K562 (cell line): ENCODE results near the gene TIMM22. TPM values are rescaled to one million over a fixed set of nuclear protein-coding genes. Genes with fewer than 3 reads are reported as not detected.
A peak's percentile ranks its signal among the peaks of the same experiment; 100 is the strongest.
"Not testable (repeated sequence)": the region's sequence is repeated elsewhere in the genome, so short reads cannot be mapped to it uniquely, and the experiment has no call there.

Experiments
- ATAC-seq: fragments of 200-7000 bp; cut with Tn5 transposase; 3 replicates; pipeline ENCODE4 v1.9.1; 2020; ENCODE audit warnings: moderate library complexity
- BruUV-seq: library from RNA; stranded (reverse); fragments of 400-500 nt; replicated peaks from 2 replicates; lab custom pipeline; 2021; lab: Mats Ljungman, UMichigan
- CTCF ChIA-PET: fragments of 300-600 bp; formaldehyde crosslinking; extraction: SDS; loops from one replicate; lab custom pipeline; 2021; ENCODE audit warnings: low intra/inter-chr PET ratio; lab: Yijun Ruan, JAX
- POLR2A ChIA-PET: fragments of 300-600, 350-650 bp; sonication (Branson Sonifier 250); formaldehyde crosslinking; extraction: SDS; loops from one replicate; lab custom pipeline; 2021; ENCODE audit warnings: antibody characterized with exemption, inconsistent platforms; lab: Yijun Ruan, JAX
- DNase-seq, 4 experiments: peaks; one replicate each; pipeline versions ENCODE4 v3.0.0 to v3.0.0-alpha.2; 2011 to 2018; ENCODE audit warnings: low spot score in 3 of 4, mixed read lengths in 3 of 4; ENCODE audit errors: extremely low read depth in 1 of 4
- FAIRE-seq: peaks from 2 replicates; lab custom pipeline; 2011; peaks lifted over from hg19 to GRCh38; lab: Jason Lieb, UNC
- H2AFZ ChIP-seq: 2 replicates; pipeline ENCODE4 v1.6.0; 2011; ENCODE audit warnings: low read depth, low read length, control low read depth, inconsistent platforms
- H3K27ac ChIP-seq: fragments of 200-600 bp; 3 replicates; pipeline ENCODE4 v1.8.0; 2011; ENCODE audit warnings: low read depth, mild to moderate bottlenecking, control low read depth, inconsistent platforms, low read length, moderate library complexity, mixed read lengths; ENCODE audit errors: extremely low read depth
- H3K27me3 ChIP-seq, 2 experiments: fragments of 300-600 bp in 1 of 2; 2 replicates in 1 of 2; 3 replicates in 1 of 2; pipeline versions ENCODE4 v1.6.0 to v1.8.0; 2011; ENCODE audit warnings: inconsistent platforms in 2 of 2, low read length in 2 of 2, mild to moderate bottlenecking in 1 of 2, mixed read lengths in 1 of 2, moderate library complexity in 1 of 2; ENCODE audit not compliant: control insufficient read depth in 2 of 2, insufficient read depth in 2 of 2
- H3K36me3 ChIP-seq: fragments of 300-600 bp; 3 replicates; pipeline ENCODE4 v1.8.0; 2011; ENCODE audit warnings: mild to moderate bottlenecking, low read length, inconsistent platforms; ENCODE audit not compliant: control insufficient read depth, insufficient read depth
- H3K4me1 ChIP-seq, 2 experiments: fragments of 200-600 bp in 1 of 2; replicated peaks in 1 of 2; 2 replicates in 1 of 2; 3 replicates in 1 of 2; pipeline versions ENCODE4 v1.5.1 to v1.8.0; 2011; ENCODE audit warnings: inconsistent platforms in 2 of 2, low read length in 2 of 2, mild to moderate bottlenecking in 1 of 2, mixed read lengths in 1 of 2, moderate library complexity in 1 of 2; ENCODE audit not compliant: control insufficient read depth in 2 of 2, insufficient read depth in 2 of 2
- H3K4me2 ChIP-seq: 2 replicates; pipeline ENCODE4 v1.6.1; 2011; ENCODE audit warnings: low read length, control low read depth, inconsistent platforms, mixed read lengths; ENCODE audit not compliant: insufficient read depth
- H3K4me3 ChIP-seq: fragments of 200-600 bp; sonication (generic), shearing (Covaris generic); 2 replicates; pipeline ENCODE4 v1.5.1; 2016; ENCODE audit warnings: control low read depth, inconsistent platforms
- H3K79me2 ChIP-seq: fragments of 200-600 bp; 3 replicates; pipeline ENCODE4 v1.8.0; 2011; ENCODE audit warnings: low read length, inconsistent platforms; ENCODE audit not compliant: control insufficient read depth, insufficient read depth
- H3K9ac ChIP-seq, 2 experiments: 2 replicates each; pipeline versions ENCODE4 v1.6.0 to v1.6.1; 2011; ENCODE audit warnings: low read depth in 2 of 2, low read length in 2 of 2, control low read depth in 1 of 2, inconsistent platforms in 1 of 2, mild to moderate bottlenecking in 1 of 2, mixed read lengths in 1 of 2; ENCODE audit not compliant: insufficient read depth in 1 of 2
- H3K9me1 ChIP-seq: one replicate; pipeline ENCODE4 v1.6.0; 2011; ENCODE audit warnings: inconsistent platforms, mild to moderate bottlenecking, low read length, moderate library complexity; ENCODE audit not compliant: control insufficient read depth, insufficient read depth
- H3K9me3 ChIP-seq: replicated peaks from 2 replicates; pipeline ENCODE4 v1.5.1; 2011; ENCODE audit warnings: low read depth, low read length, inconsistent platforms; ENCODE audit not compliant: control insufficient read depth, insufficient read depth
- H4K20me1 ChIP-seq: replicated peaks from 2 replicates; pipeline ENCODE4 v1.6.1; 2011; ENCODE audit warnings: low read length, inconsistent platforms, mixed read lengths; ENCODE audit not compliant: control insufficient read depth, insufficient read depth
- E2F6 ChIP-seq, 2 experiments: IDR thresholded peaks; 2 replicates each; pipeline ENCODE4 v1.6.1; 2011; ENCODE audit warnings: borderline replicate concordance in 1 of 2, control low read depth in 1 of 2, low read depth in 1 of 2, low read length in 1 of 2, mild to moderate bottlenecking in 1 of 2, mixed read lengths in 1 of 2, moderate library complexity in 1 of 2; ENCODE audit not compliant: insufficient read depth in 1 of 2, insufficient read length in 1 of 2, poor library complexity in 1 of 2, severe bottlenecking in 1 of 2; ENCODE audit errors: extremely low read depth in 1 of 2
- WGBS: fragments of 100-300 bp; shearing (Covaris generic); methylation state at CpG from one replicate; pipeline ENCODE4 v1.1.6; 2016; ENCODE audit warnings: low coverage, mixed read lengths; ENCODE audit not compliant: insufficient coverage; ENCODE audit errors: missing lambda C conversion rate; 5-methylcytosine and 5-hydroxymethylcytosine counted together
- in situ Hi-C: fragments of 300-500 bp; cut with MboI; formaldehyde crosslinking; loops from 4 replicates; pipeline ENCODE4 v1.15.0; 2018; ENCODE audit warnings: inconsistent platforms, mixed read lengths
- intact Hi-C: fragments of 100-400 bp; cut with micrococcal nuclease; formaldehyde crosslinking; loops from 2 replicates; pipeline ENCODE4 v1.14.2; 2022
- polyA plus RNA-seq, 8 experiments: library from polyadenylated mRNA; depleted of rRNA in 4 of 8; stranded (reverse) in 5 of 8; unstranded in 3 of 8; fragments of >200 nt; fragmentation: Nextera tagmentation in 2 of 8; fragmentation: Illumina TruSeq in 1 of 8; extraction: Ambion mirVana in 2 of 8; extraction: Trizol in 1 of 8; gene quantifications; 2 replicates each; pipeline versions ENCODE4 v1.2.1 to v1.2.3, GENCODE V29; 2011 to 2014; ENCODE audit warnings: inconsistent platforms in 1 of 8, missing spikeins in 1 of 8
- total RNA-seq, 7 experiments: library from RNA; depleted of rRNA in 6 of 7; stranded (reverse); fragments of >200 nt in 6 of 7; fragmentation: Illumina TruSeq in 2 of 7; extraction: Trizol in 2 of 7; gene quantifications; 2 replicates each; pipeline versions ENCODE4 v1.2.1 to v1.2.3, GENCODE V29; 2011 to 2021; ENCODE audit warnings: low replicate concordance in 1 of 7

TIMM22 gene
- total and polyA plus RNA-seq, 9 of the 15 experiments (the other 6 are each of a cell fraction or from before 2014, with no cell fraction given) = 5.9 to 14.1 (median 10.3) TPM

DNA sequence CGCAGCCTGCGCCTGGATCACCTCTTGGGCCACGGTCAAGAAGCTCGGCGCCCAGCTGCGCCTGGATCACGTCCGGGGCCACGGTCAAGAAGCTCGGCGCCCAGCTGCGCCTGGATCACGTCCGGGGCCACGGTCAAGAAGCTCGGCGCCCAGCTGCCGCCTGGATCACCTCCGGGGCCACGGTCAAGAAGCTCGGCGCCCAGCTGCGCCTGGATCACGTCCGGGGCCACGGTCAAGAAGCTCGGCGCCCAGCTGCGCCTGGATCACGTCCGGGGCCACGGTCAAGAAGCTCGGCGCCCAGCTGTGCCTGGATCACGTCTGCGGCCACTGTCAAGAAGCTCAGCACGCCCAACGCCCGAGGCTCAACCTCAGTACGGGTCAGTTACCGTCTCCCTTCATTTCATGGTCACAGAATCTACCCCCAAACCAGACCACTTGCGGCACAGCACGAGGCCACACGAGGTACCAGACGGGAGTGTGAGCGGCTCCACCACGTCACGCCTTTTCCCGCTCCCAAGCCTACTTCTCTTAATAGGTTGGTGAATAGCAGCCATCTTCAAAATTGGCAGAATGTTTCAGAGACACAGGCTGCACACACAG, 51.7 kb downstream of the TIMM22 start:
- H3K27ac ChIP-seq, H3K36me3 ChIP-seq, DNase-seq, intact Hi-C loops, H3K4me1 ChIP-seq: not testable (repeated sequence)
- TF ChIP-seq E2F6 (IDR thresholded peaks at IDR 0.05; ENCODE audit: borderline replicate concordance in 1 of 2, extremely low read depth in 1 of 2, insufficient read depth in 1 of 2, insufficient read length in 1 of 2, low read depth in 1 of 2, low read length in 1 of 2, poor library complexity in 1 of 2, severe bottlenecking in 1 of 2) = peak in 1 of 2 experiments; percentile 41
- TF ChIP-seq, all 486 proteins: peak for 1; not testable (repeated sequence) for 485
- BruUV-seq, H3K79me2 ChIP-seq, H3K9ac ChIP-seq, H4K20me1 ChIP-seq, FAIRE-seq, H3K9me1 ChIP-seq, H3K4me2 ChIP-seq, POLR2A ChIA-PET, ATAC-seq, H3K4me3 ChIP-seq, CTCF ChIA-PET, in situ Hi-C loops, H3K9me3 ChIP-seq, H2AFZ ChIP-seq: not testable (repeated sequence)
- 7% methylated on average over 20 of the region's 49 CpGs for WGBS
- peaks cover 11 to 60% of the 10 kb centered on the region in 2 experiments; a peak in 4 of 5 replicates for H3K27me3 ChIP-seq
